Measurements from ENCODE around the gene CGRRF1. TPM values are rescaled to one million over a fixed set of nuclear protein-coding genes. Genes with fewer than 3 reads are reported as not detected.

CGRRF1 gene
- total RNA-seq, 4 donors from 2014 or later = 16.5 to 28.8 (median 21.2) TPM

DNA sequence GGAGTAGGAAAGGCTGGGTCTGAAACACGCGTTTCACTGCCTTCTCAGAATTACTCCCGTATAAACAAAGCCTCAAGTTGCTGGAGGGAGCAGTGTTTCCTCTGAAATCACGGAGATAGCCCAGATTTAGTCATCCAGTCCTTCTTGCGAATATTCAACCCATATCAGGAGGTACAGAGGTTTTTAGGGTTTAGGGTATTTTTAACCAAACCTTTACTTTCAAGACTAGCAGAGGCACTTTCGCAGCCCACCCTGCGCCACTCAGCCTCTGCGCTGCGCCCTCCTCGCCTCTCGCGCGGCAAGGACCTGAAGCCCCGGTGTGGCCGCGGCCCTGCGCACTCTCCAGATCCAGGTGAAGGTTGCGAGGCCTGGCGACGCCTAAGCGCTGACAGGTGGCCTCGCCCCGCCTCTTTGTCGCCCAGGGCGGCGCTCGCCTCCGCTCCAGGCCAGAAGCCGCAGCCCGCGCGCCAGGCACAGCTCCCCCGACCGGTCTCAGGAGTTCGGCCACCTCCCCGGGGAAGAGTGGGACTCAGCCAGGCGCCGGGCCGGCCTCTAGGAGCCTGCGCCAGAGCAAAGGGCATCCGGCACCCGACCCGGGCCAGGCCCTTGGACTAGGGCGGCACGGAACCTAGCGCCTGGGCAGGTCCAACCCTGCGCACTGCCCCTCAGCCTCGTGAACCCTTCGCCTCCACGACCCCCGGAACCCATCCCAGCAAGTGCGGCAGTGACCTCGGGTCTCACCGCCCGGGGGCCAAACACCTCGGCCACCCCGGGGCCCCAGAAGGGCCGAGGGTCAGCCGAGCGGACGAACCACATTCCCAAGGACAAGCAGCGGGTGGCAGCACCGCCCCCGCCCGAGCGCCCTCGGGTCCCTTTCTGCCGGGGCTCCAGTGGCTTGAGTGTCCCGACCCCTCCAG lies 55.4 kb downstream of the CGRRF1 start:
- no peaks in the 10 kb centered on the region for H3K36me3 ChIP-seq
- peak overlapping the region; percentile 98 to 100 (median 100) for H3K27ac ChIP-seq
- no peaks in the 10 kb centered on the region for H3K9me3 ChIP-seq
- H3K4me1 ChIP-seq = peaks cover 0 to 35% (median 10%) of the 10 kb centered on the region in 4 donors
- DNase-seq (ENCODE audit: low spot score in 2 of 2) = peak; percentile 42 to 57
- 0 to 3% methylated on average over 39 to 50 of the region's 69 CpGs for WGBS, 2 donors
- H3K4me3 ChIP-seq = peak overlapping the region; percentile 60 to 92 (median 87)
- peak in 2 of 5 experiments; percentile 21 to 47 for TF ChIP-seq CTCF (IDR thresholded peaks at IDR 0.05)
- no peak for TF ChIP-seq POLR2A (IDR thresholded peaks at IDR 0.05)
- TF ChIP-seq EP300 (IDR thresholded peaks at IDR 0.05) = peak in 1 of 2 donors; percentile 63
- no peaks in the 10 kb centered on the region for H3K27me3 ChIP-seq

DNA sequence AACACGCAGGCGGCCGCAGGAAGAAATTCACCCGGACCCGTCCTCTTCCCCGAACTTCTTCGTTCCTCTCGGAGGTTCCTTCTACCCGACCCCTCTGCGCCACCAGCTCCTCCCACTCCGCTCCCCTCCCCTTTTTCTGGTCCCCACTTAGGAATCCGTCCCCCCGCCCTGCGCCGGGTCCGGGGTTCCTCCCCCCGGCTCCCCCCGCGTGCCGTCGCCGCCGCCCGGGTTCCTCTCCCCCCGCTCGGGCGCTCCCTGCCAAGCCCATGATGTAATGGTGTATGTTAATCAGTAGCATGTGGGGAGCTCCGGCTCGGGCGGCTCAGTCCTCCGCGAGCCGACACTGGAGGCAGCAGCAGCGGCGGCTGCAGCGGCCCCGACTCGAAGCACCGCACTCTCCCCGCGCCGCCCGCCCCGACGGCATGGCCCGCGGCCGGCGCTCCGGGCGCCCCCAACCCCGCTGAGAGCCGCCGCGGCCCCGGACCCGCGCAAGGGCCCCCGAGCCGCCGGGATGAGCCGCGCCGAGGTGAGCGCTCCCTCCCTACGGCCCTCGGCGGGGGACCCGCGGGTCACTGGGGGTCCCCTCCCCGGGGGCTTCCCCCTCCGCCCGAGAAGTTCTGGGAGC lies 56.2 kb downstream of the CGRRF1 start:
- Histone ChIP-seq H3K9me3 (no peaks in the 10 kb centered on the region), H3K27me3 (no peaks in the 10 kb centered on the region), H3K36me3 (no peaks in the 10 kb centered on the region), H3K4me1 (peaks cover 0 to 43% (median 10%) of the 10 kb centered on the region in 4 donors), H3K4me3 (peak overlapping the region; percentile 60 to 92 (median 87)), H3K27ac (peak overlapping the region; percentile 98 to 100 (median 100))
- TF ChIP-seq CTCF (IDR thresholded peaks at IDR 0.05) (peak in 1 of 5 experiments; percentile 17), POLR2A (IDR thresholded peaks at IDR 0.05) (peak; percentile 91), EP300 (IDR thresholded peaks at IDR 0.05) (peak; percentile 62 to 97)
- WGBS, 2 donors = 0 to 2% methylated on average over 27 to 28 of the region's 73 CpGs
- DNase-seq (ENCODE audit: low spot score in 2 of 2) = peak; percentile 93 to 95

GRCh38 chr14:54566410-54567223 lies 56.9 kb downstream of the CGRRF1 start, which contains the start of gene SAMD4A:
Gene SAMD4A, plus strand, starts transcription at chr14:54567128. Its CDS starts 789 bp downstream, at chr14:54567917.
- H3K36me3 ChIP-seq = peaks cover 0 to under 1% (median 0%) of the 10 kb centered on the region in 3 donors
- TF ChIP-seq CTCF (IDR thresholded peaks at IDR 0.05) (peak; percentile 12 to 77 (median 25)), EP300 (IDR thresholded peaks at IDR 0.05) (peak in 1 of 2 donors; percentile 67), POLR2A (IDR thresholded peaks at IDR 0.05) (peak; percentile 33 to 59)
- H3K27me3 ChIP-seq = no peaks in the 10 kb centered on the region
- 1% methylated on average over 23 to 60 of the region's 91 CpGs for WGBS, 2 donors
- peaks cover 0 to 46% (median 10%) of the 10 kb centered on the region in 4 donors for H3K4me1 ChIP-seq
- DNase-seq (ENCODE audit: low spot score in 2 of 2) = peak; percentile 63 to 71
- peak within 1 kb of the TSS; percentile 98 to 100 (median 100) for H3K27ac ChIP-seq
- H3K4me3 ChIP-seq = peak within 1 kb of the TSS; percentile 60 to 92 (median 87)
- H3K9me3 ChIP-seq = no peaks in the 10 kb centered on the region

DNA sequence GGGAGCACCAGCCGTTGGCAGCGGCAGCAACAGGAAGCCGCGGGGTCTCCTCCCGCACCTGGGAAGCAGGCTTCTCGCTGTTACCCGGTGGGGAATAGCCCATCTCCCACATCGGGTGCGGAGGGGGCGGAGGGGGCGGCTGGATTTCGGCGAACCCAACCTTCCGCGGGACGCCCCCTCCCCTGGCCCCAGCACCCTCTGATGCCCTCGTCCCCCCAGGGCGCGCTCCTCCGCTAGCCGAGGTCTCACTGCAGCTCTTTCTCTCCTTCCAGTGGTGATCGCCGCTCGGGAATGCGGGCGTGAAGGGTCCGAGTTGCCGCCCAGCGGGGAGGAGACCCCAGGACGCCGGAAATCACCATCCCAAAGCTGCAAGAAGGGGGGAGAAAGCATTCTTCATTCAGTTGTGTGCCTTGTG lies 57.5 kb downstream of the CGRRF1 start:
- peaks cover 0 to 7% (median 0%) of the 10 kb centered on the region in 3 donors for H3K36me3 ChIP-seq
- 0 to 1% methylated on average over 19 to 20 of the region's 31 CpGs for WGBS, 2 donors
- no peak for TF ChIP-seq POLR2A (IDR thresholded peaks at IDR 0.05)
- TF ChIP-seq EP300 (IDR thresholded peaks at IDR 0.05) = no peak
- TF ChIP-seq CTCF (IDR thresholded peaks at IDR 0.05) = no peak
- H3K9me3 ChIP-seq = peaks cover 0 to 2% (median 0%) of the 10 kb centered on the region in 4 donors
- DNase-seq (ENCODE audit: low spot score in 2 of 2) = peak in 1 of 2 donors; percentile 14
- H3K27ac ChIP-seq = peak overlapping the region; percentile 98 to 100 (median 100)
- peaks cover 0 to 46% (median 10%) of the 10 kb centered on the region in 4 donors for H3K4me1 ChIP-seq
- H3K4me3 ChIP-seq = peak overlapping the region; percentile 60 to 92 (median 87)
- no peaks in the 10 kb centered on the region for H3K27me3 ChIP-seq
